HG03469 (cell line): ENCODE measurements around the gene ARL6IP5.

ENCODE experiments used
- ATAC-seq: cut with Tn5 transposase; IDR thresholded peaks from one replicate; pipeline ENCODE4 v1.9.1; 2021; ENCODE audit warnings: mild to moderate bottlenecking, moderate library complexity, moderate number of reproducible peaks; ENCODE audit not compliant: unreplicated experiment

ARL6IP5 gene

GRCh38 chr3:69149586-69149985 is 64.8 kb downstream of the ARL6IP5 start:
- no peak for ATAC-seq
